DMS79 treated with DMSO at 0.1 percent for 48 hours (cell line): ENCODE data around the gene IL4.
"Not testable (repeated sequence)": the region's sequence is repeated elsewhere in the genome, so short reads cannot be mapped to it uniquely, and the experiment has no call there.

ENCODE experiments used
- DNase-seq: peaks from one replicate; lab custom pipeline; 2025; lab: John Stamatoyannopoulos, UW

IL4 gene

DNA sequence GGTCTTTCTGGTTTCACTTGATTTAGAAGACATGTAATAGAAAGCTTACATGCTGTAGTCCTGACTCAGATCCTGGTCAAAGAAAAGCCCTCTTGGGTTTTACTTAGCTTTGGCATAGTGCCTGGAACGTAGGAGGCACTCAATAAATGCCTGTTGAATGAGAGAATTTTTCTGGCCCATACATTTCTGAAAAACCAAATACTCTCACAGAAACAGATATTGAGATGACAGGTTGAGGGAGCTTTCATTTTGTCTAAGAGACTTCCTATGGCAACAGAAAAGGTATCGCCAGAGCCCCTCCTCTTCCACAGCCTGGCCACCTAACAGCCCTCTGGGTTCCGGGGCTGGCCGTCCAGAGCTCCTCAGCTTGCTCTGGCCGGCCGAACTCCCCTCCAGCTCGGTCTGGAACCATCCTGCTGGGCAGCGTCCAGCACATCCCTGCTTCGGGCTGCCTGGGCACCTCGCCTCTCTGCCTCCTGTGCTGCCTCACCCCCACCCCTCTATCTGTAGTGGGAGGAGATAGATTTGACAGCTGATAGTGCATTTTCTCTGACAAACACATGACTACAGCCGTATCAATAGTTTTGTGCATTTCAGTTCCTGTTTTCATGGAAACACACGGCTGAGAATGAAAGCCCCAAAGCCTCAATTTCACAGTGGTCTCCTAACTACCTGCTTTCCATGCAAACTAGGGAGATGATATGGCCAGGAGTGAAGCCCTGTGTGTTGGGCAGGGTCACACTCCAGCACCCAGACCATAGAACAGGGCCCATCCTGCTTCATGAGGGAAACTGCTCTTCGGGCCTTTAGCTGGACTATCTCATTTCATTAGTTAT, 1.1 kb downstream of the IL4 start:
- DNase-seq: no peak

DNA sequence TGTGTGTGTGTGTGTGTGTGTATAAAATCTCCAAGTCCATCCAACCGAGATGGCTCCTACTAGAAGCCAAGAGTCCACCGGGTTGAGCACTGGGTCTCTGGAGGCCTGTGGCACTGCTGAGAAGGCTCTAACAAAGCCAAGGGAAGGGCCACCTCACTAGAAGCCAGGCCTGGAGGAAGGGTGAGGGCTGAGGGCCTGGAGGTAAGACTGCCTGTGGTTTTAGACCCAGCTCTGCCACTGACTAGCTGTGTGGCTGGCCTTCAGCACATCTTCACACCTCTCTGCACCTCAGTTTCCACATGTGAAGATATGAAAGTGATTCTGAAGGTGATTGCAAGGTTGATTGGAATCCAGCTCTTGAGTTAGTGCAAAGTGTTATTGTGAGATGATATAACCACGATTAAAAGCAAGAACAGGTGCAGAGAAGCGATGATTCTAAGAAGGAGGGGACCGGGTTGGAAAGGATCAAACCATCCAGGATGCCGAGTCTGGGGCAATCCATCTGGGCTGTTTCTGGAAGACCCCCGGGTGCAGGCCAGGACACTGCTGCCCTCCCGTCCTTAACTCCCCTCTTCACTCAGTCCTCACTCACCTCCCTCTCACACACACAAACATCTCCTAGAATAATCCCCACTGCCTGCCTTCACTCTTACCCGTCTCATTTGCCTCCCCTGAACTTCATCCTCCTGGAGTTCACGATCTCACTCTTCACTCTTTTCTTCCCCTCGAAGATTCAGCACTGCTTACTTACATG, 2.3 kb downstream of the IL4 start:
- no peak for DNase-seq

- no peak for DNase-seq
These were observed 3.4 kb downstream of the IL4 start for GRCh38 chr5:132677191-132677590.

GRCh38 chr5:132677682-132678400, 4.1 kb downstream of the IL4 start:
- DNase-seq: no peak

GRCh38 chr5:132678735-132679134, 4.9 kb downstream of the IL4 start:
- no peak for DNase-seq

DNA sequence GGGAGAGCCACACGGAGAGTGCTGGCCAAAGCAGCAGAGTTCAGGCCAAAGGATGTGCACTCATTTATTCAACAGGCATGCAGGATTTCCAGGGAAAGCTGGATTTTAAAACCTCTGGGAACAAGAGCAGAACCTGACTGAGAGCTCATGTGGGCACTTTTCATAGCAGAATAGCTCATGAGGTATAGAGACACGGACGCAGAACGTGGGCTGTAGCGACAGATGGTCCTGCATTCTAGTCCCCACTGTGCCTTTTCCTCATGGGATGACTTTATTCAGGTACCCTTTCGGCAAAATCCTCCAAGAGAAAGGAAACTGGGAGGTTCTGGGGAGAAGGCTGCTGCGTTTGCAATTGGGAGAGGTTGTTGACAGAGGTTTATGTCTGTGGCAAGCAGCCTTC, 5.4 kb downstream of the IL4 start:
- no peak for DNase-seq

DNA sequence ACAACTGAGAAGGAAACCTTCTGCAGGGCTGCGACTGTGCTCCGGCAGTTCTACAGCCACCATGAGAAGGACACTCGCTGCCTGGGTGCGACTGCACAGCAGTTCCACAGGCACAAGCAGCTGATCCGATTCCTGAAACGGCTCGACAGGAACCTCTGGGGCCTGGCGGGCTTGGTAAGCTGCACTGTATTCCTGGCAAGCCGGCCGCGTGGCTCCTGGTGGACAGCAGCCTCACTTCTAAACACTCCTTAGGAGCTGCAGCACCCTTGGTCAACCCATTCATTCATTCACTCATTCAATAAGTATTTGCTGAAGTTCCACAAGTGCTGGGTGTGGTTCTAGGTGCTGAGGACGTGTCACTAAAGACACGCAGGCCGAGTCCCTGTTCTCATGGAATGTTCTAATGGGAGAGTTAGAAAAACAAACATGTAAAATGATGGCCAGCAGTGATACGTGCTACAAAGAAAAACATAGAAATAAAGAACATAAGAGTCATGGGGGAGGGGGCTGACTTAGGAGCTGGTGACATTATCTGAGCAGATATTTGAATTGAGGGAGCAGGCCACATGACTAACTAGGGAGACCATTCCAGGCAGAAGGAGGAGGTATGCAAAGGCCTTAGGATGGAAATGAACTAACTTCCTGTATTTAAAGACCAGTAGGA, 6.1 kb downstream of the IL4 start:
- DNase-seq: no peak

DNA sequence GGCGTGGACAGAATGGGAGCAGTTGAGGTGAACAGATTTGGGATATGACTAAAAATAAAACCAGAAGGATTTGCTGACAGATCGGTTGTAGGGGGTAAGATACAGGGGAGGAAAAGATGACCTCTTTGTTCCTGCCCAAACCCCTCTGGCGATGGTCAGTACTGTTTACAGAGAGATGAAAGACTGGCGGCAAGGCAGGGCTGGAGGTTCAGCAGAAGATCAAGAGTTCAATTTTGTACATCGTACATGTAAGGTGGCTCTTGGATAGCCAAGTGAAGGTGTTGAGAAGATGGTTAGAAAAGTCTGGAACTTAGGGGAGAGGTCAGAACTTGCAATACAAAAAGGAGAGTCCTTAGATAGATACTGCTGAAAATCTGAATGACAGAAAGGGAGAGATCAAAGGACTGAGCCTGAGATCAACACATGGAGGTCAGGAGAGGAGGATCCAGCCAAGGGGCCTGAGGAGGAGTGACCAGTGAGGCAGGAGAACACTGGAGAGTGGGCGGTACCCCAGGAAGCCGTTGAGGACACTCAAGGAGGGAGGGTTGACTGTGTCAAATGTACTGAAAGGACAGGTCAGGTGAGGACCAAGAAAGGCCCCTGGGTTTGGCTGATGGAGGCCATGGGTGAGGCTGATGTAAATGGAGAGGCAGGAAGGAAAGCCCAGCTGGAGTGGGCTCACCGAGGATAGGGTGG, 7.1 kb downstream of the IL4 start:
- DNase-seq: no peak

- DNase-seq: no peak
These were observed 7.7 kb downstream of the IL4 start for GRCh38 chr5:132681476-132681831.

DNA sequence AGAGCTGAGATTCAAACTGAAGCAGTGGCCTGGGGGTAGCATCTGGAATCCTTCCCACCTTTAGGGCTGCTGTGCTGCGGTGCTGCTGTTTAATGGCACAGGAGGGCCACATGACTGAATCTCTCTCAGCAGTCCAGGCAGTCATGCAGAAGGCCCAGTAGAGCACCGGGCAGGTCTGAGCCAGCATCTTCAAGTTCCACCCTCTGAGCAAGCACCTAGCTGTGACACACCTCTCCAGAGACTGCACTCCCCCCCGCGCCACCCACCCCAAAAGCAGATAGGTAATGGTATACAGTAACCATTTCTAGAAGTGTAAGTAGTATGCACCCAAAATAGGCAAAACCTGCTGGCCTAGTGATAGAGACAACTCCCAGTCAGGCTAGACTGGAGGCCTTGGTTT, 8.2 kb downstream of the IL4 start:
- no peak for DNase-seq

- DNase-seq: no peak
These were observed 10.7 kb downstream of the IL4 start for GRCh38 chr5:132684491-132684890.

DNA sequence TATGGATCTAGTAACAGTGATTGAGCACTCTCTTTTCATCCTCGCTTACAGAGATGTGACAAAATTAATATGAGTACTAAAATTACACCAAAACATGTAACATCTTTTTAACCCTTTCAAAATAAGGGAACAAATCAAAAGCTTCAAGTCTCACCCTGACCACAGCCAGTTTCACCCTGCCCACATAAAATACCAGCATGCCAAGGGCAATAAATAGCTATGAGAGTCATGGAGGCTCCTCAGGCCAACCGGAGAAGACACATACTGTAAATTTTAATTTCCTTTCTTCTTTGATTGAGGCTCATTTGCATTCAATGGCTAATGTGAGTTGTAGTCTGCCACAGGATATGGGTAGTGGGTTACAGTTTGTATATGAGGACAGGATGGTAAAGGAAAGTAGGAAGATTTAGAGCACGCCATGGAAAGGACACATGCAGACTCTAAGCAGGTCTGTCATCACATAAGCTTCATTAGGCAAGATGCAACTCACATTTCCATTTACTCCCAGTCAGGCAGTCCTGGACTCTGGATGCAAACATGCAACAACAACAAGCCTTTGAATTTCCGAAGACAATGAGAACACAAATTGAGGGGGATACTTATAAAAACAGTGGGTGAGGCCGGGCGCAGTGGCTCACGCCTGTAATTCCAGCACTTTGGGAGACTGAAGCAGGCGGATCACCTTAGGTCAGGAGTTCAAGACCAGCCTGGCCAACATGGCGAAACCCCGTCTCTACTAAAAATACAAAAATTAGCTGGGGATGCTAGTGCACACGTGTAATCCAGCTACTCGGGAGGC, 11.3 kb downstream of the IL4 start:
- DNase-seq: no peak

DNA sequence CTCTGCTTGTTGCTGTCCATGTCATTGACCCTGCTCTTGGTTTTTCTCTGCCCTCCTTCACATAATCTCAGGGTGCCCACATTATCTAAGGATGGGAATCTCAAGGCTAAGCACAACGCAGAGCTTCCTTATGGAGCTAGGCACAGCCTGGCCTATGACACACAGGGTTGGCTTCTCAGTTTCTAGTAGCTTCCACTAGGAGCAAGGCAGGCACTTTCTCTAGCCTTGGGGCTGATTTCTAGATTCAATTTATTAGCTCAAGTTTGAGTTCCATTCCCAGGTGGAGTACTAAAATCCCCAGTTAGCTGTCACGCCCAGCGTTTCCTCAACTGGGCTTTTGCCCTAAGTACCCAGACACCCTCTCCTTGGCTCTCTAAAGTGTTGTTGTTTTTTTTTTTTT, 12.4 kb downstream of the IL4 start:
- DNase-seq: no peak

- no peak for DNase-seq
These were observed 14.2 kb downstream of the IL4 start for GRCh38 chr5:132687995-132688394.

GRCh38 chr5:132688536-132689339, 14.9 kb downstream of the IL4 start:
- no peak for DNase-seq

DNA sequence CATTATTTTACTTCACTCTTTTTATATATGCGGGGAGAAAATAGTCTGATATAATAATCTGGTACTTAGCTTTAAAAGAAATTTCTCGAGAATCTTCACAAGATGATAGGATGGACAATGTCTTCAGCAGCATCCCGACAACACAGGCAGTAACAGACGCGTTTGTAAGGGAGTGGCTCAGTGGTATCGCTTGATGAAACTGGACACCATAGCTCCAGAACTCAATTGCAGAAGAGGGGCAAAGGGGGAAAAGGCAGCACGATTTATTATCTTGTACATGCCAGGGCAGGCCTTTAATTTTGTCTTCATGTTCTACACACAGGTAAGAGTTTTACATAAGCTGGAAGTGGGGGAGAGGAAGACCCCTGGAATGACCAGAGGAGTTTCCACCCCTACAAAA, 15.7 kb downstream of the IL4 start:
- DNase-seq: no peak

DNA sequence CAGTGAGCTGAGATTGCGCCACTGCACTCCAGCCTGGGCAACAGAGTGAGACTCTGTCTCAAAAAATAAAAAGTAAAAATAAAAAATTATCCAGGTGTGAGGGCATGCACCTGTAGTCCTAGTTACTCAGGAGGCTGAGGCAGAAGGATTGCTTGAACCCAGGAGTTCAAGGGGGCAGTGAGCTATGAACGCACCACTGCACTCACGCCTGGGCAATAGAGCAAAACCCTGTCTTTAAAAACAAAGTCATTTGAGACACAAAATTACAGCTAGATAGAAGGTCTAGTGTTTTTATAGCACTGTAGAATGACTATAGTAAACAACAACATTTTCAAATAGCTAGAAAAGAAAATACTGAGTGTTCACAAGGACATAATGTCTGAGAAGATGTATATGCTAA, 16.4 kb downstream of the IL4 start:
- no peak for DNase-seq

DNA sequence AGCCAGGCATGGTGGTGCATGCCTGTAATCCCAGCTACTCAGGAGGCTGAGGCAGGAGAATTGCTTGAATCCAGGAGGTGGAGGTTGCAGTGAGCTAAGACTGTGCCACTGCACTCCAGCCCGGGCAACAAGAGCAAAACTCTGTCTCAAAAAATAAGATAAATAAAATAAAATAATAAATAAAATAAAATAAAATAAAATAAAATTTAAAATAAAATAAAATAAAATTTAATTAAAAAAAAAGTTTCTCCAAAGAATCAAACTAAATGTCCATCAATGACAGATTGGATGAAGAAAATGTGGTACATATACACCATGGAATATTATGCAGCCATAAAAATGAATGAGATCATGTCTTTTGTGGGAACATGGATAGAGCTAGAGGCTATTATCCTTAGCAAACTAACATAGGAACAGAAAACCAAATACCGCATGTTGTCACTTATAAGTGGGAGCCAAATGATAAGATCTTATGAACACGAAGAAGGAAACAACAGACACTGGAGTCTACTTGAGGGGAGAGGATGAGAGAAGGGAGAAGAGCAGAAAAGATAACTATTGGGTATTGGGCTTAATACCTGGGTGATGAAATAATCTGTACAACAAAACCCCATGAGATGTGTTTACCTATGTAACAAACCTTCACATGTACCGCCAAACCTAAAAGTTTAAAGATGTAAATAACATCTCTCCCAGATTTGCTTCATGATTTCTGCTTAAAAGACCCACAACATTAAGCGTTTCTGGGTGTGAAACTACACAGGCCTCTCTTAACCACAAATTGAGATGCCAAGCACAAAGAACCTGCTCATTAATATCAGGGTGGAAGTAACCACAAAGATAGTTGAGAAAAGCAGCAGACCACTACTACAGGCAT, 18.2 kb downstream of the IL4 start:
- not testable (repeated sequence) for DNase-seq

DNA sequence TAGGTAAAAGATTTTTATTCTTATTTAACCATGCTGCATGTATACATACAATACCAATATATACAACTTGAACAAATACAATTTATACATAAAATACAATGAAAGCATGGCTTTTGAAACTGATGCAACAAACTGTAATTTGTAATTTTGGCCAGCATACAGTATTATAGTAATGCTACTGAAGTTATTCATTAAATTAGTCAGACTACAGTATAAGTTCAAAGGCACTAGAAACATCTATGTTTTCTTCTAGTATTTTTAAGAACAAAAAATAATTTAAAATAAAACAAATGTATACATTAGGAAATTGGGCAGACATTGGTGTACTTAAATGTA, 18.8 kb downstream of the IL4 start:
- no peak for DNase-seq
